GM12891 (cell line): ENCODE data around the gene EGFR.

Experiments used
- DNase-seq: peaks from one replicate; pipeline ENCODE4 v3.0.0; 2011; ENCODE audit warnings: low spot score; ENCODE audit not compliant: insufficient read length
- FAIRE-seq: peaks from 2 replicates; lab custom pipeline; 2011; peaks lifted over from hg19 to GRCh38; lab: Jason Lieb, UNC
- PAX5 ChIP-seq: IDR thresholded peaks from 2 replicates; pipeline ENCODE4 v1.6.1; 2011; ENCODE audit warnings: low read length, moderate library complexity, mild to moderate bottlenecking; ENCODE audit not compliant: insufficient read depth, severe bottlenecking
- POLR2A ChIP-seq: IDR thresholded peaks from 2 replicates; pipeline ENCODE4 v1.6.1; 2011; ENCODE audit warnings: low read depth, low read length, control low read depth
- POLR2AphosphoS5 ChIP-seq: IDR thresholded peaks from 2 replicates; pipeline ENCODE4 v1.6.1; 2011; ENCODE audit warnings: low read depth, low read length, control low read depth
- POU2F2 ChIP-seq: IDR thresholded peaks from 2 replicates; pipeline ENCODE4 v1.6.1; 2011; ENCODE audit warnings: low read depth, mild to moderate bottlenecking, control low read depth, low read length, moderate library complexity
- SPI1 ChIP-seq: IDR thresholded peaks from 2 replicates; pipeline ENCODE4 v1.6.1; 2011; ENCODE audit warnings: low read depth, low read length, control low read depth
- TAF1 ChIP-seq: IDR thresholded peaks from 2 replicates; pipeline ENCODE4 v1.6.1; 2011; ENCODE audit warnings: low read depth, low read length, control low read depth

The EGFR gene

GRCh38 chr7:55180963-55181542 lies 162.2 kb downstream of the EGFR start:
- DNase-seq (no peak), FAIRE-seq (no peak)
- TF ChIP-seq POU2F2 (no peak), POLR2A (no peak), POLR2AphosphoS5 (no peak), SPI1 (no peak), PAX5 (no peak), TAF1 (no peak)

DNA sequence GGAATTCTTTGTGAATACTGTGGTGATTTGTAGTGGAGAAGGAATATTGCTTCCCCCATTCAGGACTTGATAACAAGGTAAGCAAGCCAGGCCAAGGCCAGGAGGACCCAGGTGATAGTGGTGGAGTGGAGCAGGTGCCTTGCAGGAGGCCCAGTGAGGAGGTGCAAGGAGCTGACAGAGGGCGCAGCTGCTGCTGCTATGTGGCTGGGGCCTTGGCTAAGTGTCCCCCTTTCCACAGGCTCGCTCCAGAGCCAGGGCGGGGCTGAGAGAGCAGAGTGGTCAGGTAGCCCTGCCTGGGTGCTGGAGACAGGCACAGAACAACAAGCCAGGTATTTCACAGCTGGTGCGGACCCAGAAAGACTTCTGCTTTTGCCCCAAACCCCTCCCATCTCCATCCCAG lies 162.9 kb downstream of the EGFR start:
- no peak for TF ChIP-seq POLR2AphosphoS5
- FAIRE-seq (no peak), DNase-seq (no peak)

GRCh38 chr7:55183897-55184296 lies 165.1 kb downstream of the EGFR start:
- FAIRE-seq (no peak), DNase-seq (no peak)
- TF ChIP-seq POLR2A (no peak), TAF1 (no peak), SPI1 (no peak), PAX5 (no peak), POLR2AphosphoS5 (no peak), POU2F2 (no peak)

GRCh38 chr7:55185321-55185802 lies 166.5 kb downstream of the EGFR start:
- TF ChIP-seq PAX5 (no peak), TAF1 (no peak), POLR2AphosphoS5 (no peak), SPI1 (no peak), POLR2A (no peak), POU2F2 (no peak)
- FAIRE-seq: no peak
- DNase-seq: no peak

DNA sequence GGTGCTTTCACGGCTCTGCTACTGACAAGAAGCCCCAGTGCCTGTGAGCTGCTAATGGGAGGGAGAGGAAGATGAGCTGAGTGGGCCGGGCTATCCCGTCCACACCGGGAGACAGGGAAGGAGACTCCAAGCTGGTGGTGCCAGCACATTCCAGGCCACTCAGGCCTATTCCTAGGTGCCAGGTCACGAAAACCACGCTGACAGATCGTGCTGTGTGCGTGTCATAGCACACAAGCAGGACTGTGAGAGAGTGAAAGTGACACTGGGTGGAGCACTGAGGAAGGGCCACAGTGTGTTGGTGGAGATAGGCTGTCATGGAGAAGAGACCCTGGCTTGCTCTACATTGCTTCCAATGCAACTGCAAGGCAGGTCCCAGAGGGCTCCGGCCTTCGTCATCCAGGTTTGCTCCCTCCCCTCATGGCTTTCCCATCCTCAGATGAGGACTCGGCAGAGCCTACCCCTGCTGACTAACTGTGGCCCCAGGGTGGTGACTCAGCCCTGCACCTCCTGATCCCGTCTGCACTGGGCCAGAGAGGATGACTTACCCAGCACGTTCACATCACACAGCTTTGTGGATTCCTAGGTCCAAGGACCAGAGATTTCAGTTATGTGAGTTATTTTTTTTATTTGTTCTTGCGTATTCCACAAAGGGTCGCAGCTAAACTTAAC lies 167.3 kb downstream of the EGFR start:
- TF ChIP-seq POLR2AphosphoS5 (no peak), POU2F2 (no peak), SPI1 (no peak), TAF1 (no peak)
- FAIRE-seq: no peak
- DNase-seq: no peak

DNA sequence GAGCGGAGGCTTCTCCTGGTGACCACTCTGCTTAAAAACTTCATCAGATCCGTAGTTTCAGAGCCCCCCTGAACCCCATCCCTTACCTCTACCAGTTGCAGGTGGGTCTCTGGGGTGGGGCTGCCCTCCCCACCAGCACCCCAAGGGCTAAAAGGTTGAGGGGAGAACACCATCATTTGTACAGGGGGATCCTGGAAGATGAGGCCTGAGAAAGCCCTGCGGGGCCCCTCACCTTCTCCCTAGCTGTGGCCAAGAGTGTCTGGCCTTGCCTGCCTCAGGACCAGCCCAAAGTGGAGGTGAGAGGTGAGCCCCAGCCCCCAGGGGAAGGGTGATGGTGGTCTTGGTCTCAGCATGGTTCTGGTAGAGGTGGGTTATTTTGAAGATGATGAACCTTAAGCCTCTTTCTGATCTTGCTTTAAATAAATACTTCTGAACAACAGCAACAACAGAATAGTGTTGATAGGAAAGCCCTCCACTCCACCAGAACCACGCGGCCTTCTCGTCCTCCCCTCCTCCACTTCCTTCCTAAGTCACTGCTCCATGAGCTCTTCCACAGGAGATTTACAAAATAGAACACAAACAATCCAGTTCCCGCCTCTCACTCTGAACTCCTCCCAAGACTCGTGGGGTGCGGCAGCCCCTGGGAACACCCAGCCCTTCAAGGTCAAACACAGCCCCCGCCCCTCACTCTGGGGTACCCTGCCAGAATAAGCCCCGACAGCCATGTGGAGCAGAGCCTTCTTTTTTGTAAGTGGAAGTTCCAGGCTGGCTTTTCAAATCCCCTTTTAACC lies 169.1 kb downstream of the EGFR start:
- FAIRE-seq (no peak), DNase-seq (no peak)

DNA sequence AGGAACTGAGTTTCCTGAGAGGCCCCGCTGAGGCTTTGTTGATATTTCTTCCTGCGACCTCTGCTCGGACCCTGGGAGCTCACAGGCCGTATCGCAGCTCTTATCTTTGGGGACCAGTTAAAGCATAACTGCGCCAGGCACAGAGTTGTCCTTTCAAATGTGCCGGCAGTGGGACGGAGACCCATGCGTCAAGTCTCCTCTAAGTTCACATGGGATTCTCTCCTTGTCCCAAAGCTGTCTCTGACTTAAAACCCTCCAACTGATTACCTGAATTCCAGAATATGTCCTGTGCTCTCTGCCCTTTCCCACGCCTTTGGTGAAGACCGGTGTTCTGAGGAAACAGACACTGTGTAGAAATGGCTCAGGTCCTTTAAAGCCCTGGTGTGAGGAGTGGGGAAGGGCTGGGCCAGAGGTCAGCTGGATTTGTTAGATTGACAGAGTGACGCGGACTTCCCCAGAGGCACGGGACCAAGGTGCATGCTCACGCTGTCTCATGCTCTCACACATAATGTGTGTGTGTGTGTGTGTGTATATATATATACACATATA lies 169.8 kb downstream of the EGFR start:
- no peak for DNase-seq
- FAIRE-seq: no peak
- no peak for TF ChIP-seq POLR2A
- TF ChIP-seq TAF1: no peak
- TF ChIP-seq POU2F2: no peak
- no peak for TF ChIP-seq SPI1
- TF ChIP-seq PAX5: no peak
- TF ChIP-seq POLR2AphosphoS5: no peak

More for the DNA sequence above, 169.1 kb downstream of the EGFR start:
- TF ChIP-seq SPI1 (no peak), POLR2AphosphoS5 (no peak), PAX5 (no peak), POLR2A (no peak), TAF1 (no peak), POU2F2 (no peak)

- no peak for DNase-seq
- no peak for TF ChIP-seq TAF1
- no peak for TF ChIP-seq POU2F2
- no peak for TF ChIP-seq POLR2A
- no peak for TF ChIP-seq PAX5
- no peak for TF ChIP-seq SPI1
- TF ChIP-seq POLR2AphosphoS5: no peak
- FAIRE-seq: no peak
Observed at GRCh38 chr7:55189146-55189766, 170.4 kb downstream of the EGFR start.

GRCh38 chr7:55189878-55190436 lies 171.1 kb downstream of the EGFR start:
- FAIRE-seq (no peak), DNase-seq (no peak)
- no peak for TF ChIP-seq POLR2A
- TF ChIP-seq POU2F2: no peak
- TF ChIP-seq POLR2AphosphoS5: no peak
- TF ChIP-seq PAX5: no peak
- TF ChIP-seq TAF1: no peak
- TF ChIP-seq SPI1: no peak

GRCh38 chr7:55190511-55191160 lies 171.8 kb downstream of the EGFR start:
- TF ChIP-seq POU2F2 (no peak), TAF1 (no peak), POLR2AphosphoS5 (no peak), SPI1 (no peak), PAX5 (no peak), POLR2A (no peak)
- DNase-seq (no peak), FAIRE-seq (no peak)
